Transverse colon (tissue), 4 donors: ENCODE data around the gene PPP3CA. TPM values are rescaled to one million over a fixed set of nuclear protein-coding genes. Genes with fewer than 3 reads are reported as not detected.

Experiments used
- DNase-seq: peaks from one replicate; pipeline ENCODE4 v3.0.0-alpha.2; 2019
- H3K27ac ChIP-seq, 4 donors: fragments of 200-600 bp; sonication (generic); 2 replicates each; pipeline ENCODE4 v1.5.1; 2016 to 2018; ENCODE audit warnings: inconsistent platforms in 4 of 4
- H3K27me3 ChIP-seq: fragments of 200-600 bp; sonication (generic); 2 replicates; pipeline ENCODE4 v1.5.1; 2017; ENCODE audit warnings: inconsistent platforms
- H3K36me3 ChIP-seq, 4 donors: fragments of 200-600 bp; sonication (generic); 2 replicates each; pipeline ENCODE4 v1.5.1; 2017 to 2019; ENCODE audit warnings: inconsistent platforms in 4 of 4
- H3K4me1 ChIP-seq, 4 donors: fragments of 200-600 bp; sonication (generic); 2 replicates each; pipeline ENCODE4 v1.5.1; 2017 to 2020; ENCODE audit warnings: inconsistent platforms in 4 of 4
- H3K4me3 ChIP-seq, 4 donors: fragments of 200-600 bp; sonication (generic); 1 replicate in 1 of 4; 2 replicates in 3 of 4; pipeline versions ENCODE4 v1.5.1 to v1.6.1; 2017 to 2019; ENCODE audit warnings: inconsistent platforms in 4 of 4
- H3K9me3 ChIP-seq, 2 donors: fragments of 200-600 bp; sonication (generic); 2 replicates each; pipeline ENCODE4 v1.5.1; 2017 to 2019; ENCODE audit warnings: inconsistent platforms in 2 of 2
- CTCF ChIP-seq, 5 experiments: fragments of 200-600 bp in 3 of 5; fragments of 450-650 bp in 2 of 5; sonication (generic) in 3 of 5; IDR thresholded peaks; 1 replicate in 2 of 5; 2 replicates in 3 of 5; pipeline ENCODE4 v1.5.1; 2016 to 2017; ENCODE audit warnings: antibody characterized with exemption in 5 of 5, inconsistent platforms in 3 of 5, mild to moderate bottlenecking in 2 of 5, moderate library complexity in 1 of 5
- EP300 ChIP-seq: sonication (generic); formaldehyde crosslinking; IDR thresholded peaks from one replicate; pipeline ENCODE4 v1.6.1; 2017; ENCODE audit warnings: antibody characterized with exemption, low read depth
- POLR2A ChIP-seq: fragments of 450-650 bp; IDR thresholded peaks from one replicate; pipeline ENCODE4 v1.6.1; 2016; ENCODE audit warnings: antibody characterized with exemption, mild to moderate bottlenecking, moderate library complexity
- POLR2AphosphoS5 ChIP-seq, 3 donors: sonication (generic); formaldehyde crosslinking; IDR thresholded peaks; one replicate each; pipeline ENCODE4 v1.6.1; 2016; ENCODE audit warnings: antibody characterized with exemption in 3 of 3
- WGBS, 2 donors: methylation state at CpG; one replicate each; pipeline ENCODE4 v1.1.5; 2018; ENCODE audit warnings: low coverage in 1 of 2; 5-methylcytosine and 5-hydroxymethylcytosine counted together
- in situ Hi-C, 4 donors: fragments of 200-750 bp; cut with MboI; loops; one replicate each; pipeline versions ENCODE4 v1.15.0 to v1.15.1; 2017; ENCODE audit warnings: low sequenced_read_pairs in 3 of 4, low pct_ligation_motif_present in 1 of 4, low pct_unique_long_range_greater_than_20kb in 1 of 4
- intact Hi-C: fragments of 100-400 bp; cut with DNase I; formaldehyde crosslinking; loops from one replicate; pipeline ENCODE4 v1.15.1; 2023; ENCODE audit warnings: low total_unique reads
- total RNA-seq, 4 donors: library from RNA; depleted of rRNA; stranded (reverse); fragments of >200 nt; gene quantifications; one replicate each; pipeline ENCODE4 v1.1.0, GENCODE V29; 2016

Gene PPP3CA
- total RNA-seq, 4 donors from 2014 or later, result 29.2 to 50.7 (median 37.7) TPM

GRCh38 chr4:101306764-101307615, 40.3 kb downstream of the PPP3CA start:
- no peak overlapping the region for H3K27ac ChIP-seq
- H3K4me1 ChIP-seq, result peaks cover 0 to 18% (median 9%) of the 10 kb centered on the region in 4 donors
- in situ Hi-C loops, result no loop called here
- H3K27me3 ChIP-seq, result no peaks in the 10 kb centered on the region
- WGBS, 2 donors, result 73 to 79% methylated on average over 4 of the region's 4 CpGs
- intact Hi-C loops, result no loop called here
- H3K9me3 ChIP-seq, result no peaks in the 10 kb centered on the region
- DNase-seq, result no peak
- TF ChIP-seq POLR2AphosphoS5 (IDR thresholded peaks at IDR 0.05) (no peak), CTCF (IDR thresholded peaks at IDR 0.05) (no peak), POLR2A (no peak), EP300 (no peak)
- H3K4me3 ChIP-seq, result no peak overlapping the region
- no peaks in the 10 kb centered on the region for H3K36me3 ChIP-seq

- DNase-seq, result no peak
- Histone ChIP-seq H3K36me3 (no peaks in the 10 kb centered on the region), H3K27me3 (no peaks in the 10 kb centered on the region), H3K4me1 (peaks cover 0 to 18% (median 9%) of the 10 kb centered on the region in 4 donors), H3K9me3 (no peaks in the 10 kb centered on the region), H3K27ac (no peak overlapping the region), H3K4me3 (no peak overlapping the region)
- in situ Hi-C loops, result no loop called here
- TF ChIP-seq EP300, result no peak
- TF ChIP-seq POLR2A, result no peak
- TF ChIP-seq CTCF (IDR thresholded peaks at IDR 0.05), result no peak
- no peak for TF ChIP-seq POLR2AphosphoS5 (IDR thresholded peaks at IDR 0.05)
- intact Hi-C loops, result no loop called here
- 60 to 74% methylated on average over 3 of the region's 3 CpGs for WGBS, 2 donors
Measured at GRCh38 chr4:101306225-101306624, 41.1 kb downstream of the PPP3CA start.

- Histone ChIP-seq H3K4me1 (peaks cover 2 to 18% (median 9%) of the 10 kb centered on the region in 4 donors), H3K27ac (no peak overlapping the region), H3K36me3 (no peaks in the 10 kb centered on the region), H3K9me3 (no peaks in the 10 kb centered on the region), H3K27me3 (no peaks in the 10 kb centered on the region), H3K4me3 (no peak overlapping the region)
- 50 to 76% methylated on average over 1 to 2 of the region's 2 CpGs for WGBS, 2 donors
- intact Hi-C loops, result no loop called here
- TF ChIP-seq CTCF (IDR thresholded peaks at IDR 0.05), result no peak
- TF ChIP-seq EP300, result no peak
- TF ChIP-seq POLR2A, result no peak
- in situ Hi-C loops, result no loop called here
- no peak for DNase-seq
Measured at GRCh38 chr4:101304916-101305315, 42.4 kb downstream of the PPP3CA start.

- Histone ChIP-seq H3K4me3 (no peak overlapping the region), H3K4me1 (peaks cover 0 to 9% (median 5%) of the 10 kb centered on the region in 4 donors), H3K36me3 (no peaks in the 10 kb centered on the region), H3K9me3 (no peaks in the 10 kb centered on the region), H3K27me3 (no peaks in the 10 kb centered on the region), H3K27ac (no peak overlapping the region)
- TF ChIP-seq CTCF (IDR thresholded peaks at IDR 0.05) (no peak), POLR2A (no peak), EP300 (no peak), POLR2AphosphoS5 (IDR thresholded peaks at IDR 0.05) (no peak)
- DNase-seq, result no peak
- intact Hi-C loops (no loop called here), in situ Hi-C loops (no loop called here)
- WGBS, 2 donors, result 84 to 87% methylated on average over 3 of the region's 3 CpGs
Measured at GRCh38 chr4:101299899-101300540, 47.3 kb downstream of the PPP3CA start.
